SKM-1 treated with dmso at 0.1 percent for 144 hours (cell line): Measurements from ENCODE around the gene CLCC1.
"Not testable (repeated sequence)": the region's sequence is repeated elsewhere in the genome, so short reads cannot be mapped to it uniquely, and the experiment has no call there.

ENCODE experiments used
- DNase-seq: peaks from one replicate; lab custom pipeline; 2025; ENCODE audit not compliant: unreplicated experiment; lab: John Stamatoyannopoulos, UW

Gene CLCC1

GRCh38 chr1:108963052-108963686 is at the start of gene CLCC1:
Gene CLCC1 (minus strand): TSS chr1:108963484. CDS start chr1:108950437, 13,047 bp downstream.
- peak; percentile 90 for DNase-seq

- DNase-seq: no peak
Observed at GRCh38 chr1:109011335-109011734, 48.1 kb upstream of the CLCC1 start.

- not testable (repeated sequence) for DNase-seq
Observed at GRCh38 chr1:108996622-108997021, 33.3 kb upstream of the CLCC1 start.

GRCh38 chr1:108983114-108983513 is 19.8 kb upstream of the CLCC1 start:
- DNase-seq: no peak

GRCh38 chr1:108976658-108977057 is 13.4 kb upstream of the CLCC1 start:
- DNase-seq: no peak

- DNase-seq: no peak
Observed at GRCh38 chr1:108972951-108973350, 9.7 kb upstream of the CLCC1 start.

GRCh38 chr1:108969346-108969745 is 6.1 kb upstream of the CLCC1 start:
- DNase-seq: no peak

GRCh38 chr1:108962681-108963051 is 618 bp downstream of the CLCC1 start:
- no peak for DNase-seq

GRCh38 chr1:108961752-108962486 is 1.4 kb downstream of the CLCC1 start:
- DNase-seq: no peak

GRCh38 chr1:108961198-108961597 is 2.1 kb downstream of the CLCC1 start:
- no peak for DNase-seq

- no peak for DNase-seq
Observed at GRCh38 chr1:108960719-108961118, 2.6 kb downstream of the CLCC1 start.

GRCh38 chr1:108957888-108958287 is 5.4 kb downstream of the CLCC1 start:
- no peak for DNase-seq

- DNase-seq: no peak
Observed at GRCh38 chr1:108955881-108956280, 7.4 kb downstream of the CLCC1 start.

GRCh38 chr1:108955111-108955510 is 8.2 kb downstream of the CLCC1 start:
- no peak for DNase-seq

- DNase-seq: no peak
Observed at GRCh38 chr1:108953452-108953851, 9.8 kb downstream of the CLCC1 start.

- DNase-seq: no peak
Observed at GRCh38 chr1:108951242-108951641, 12.0 kb downstream of the CLCC1 start.

- no peak for DNase-seq
Observed at GRCh38 chr1:108949044-108949443, 14.2 kb downstream of the CLCC1 start.

GRCh38 chr1:108947871-108948525 is 15.3 kb downstream of the CLCC1 start:
- no peak for DNase-seq

- no peak for DNase-seq
Observed at GRCh38 chr1:108936170-108936569, 27.1 kb downstream of the CLCC1 start.

GRCh38 chr1:108933944-108934343 is 29.3 kb downstream of the CLCC1 start:
- no peak for DNase-seq

GRCh38 chr1:108927565-108927964 is 35.7 kb downstream of the CLCC1 start:
- not testable (repeated sequence) for DNase-seq

GRCh38 chr1:108925920-108926319 is 37.4 kb downstream of the CLCC1 start:
- no peak for DNase-seq
